Measurements from ENCODE around the gene LPP.

DNA sequence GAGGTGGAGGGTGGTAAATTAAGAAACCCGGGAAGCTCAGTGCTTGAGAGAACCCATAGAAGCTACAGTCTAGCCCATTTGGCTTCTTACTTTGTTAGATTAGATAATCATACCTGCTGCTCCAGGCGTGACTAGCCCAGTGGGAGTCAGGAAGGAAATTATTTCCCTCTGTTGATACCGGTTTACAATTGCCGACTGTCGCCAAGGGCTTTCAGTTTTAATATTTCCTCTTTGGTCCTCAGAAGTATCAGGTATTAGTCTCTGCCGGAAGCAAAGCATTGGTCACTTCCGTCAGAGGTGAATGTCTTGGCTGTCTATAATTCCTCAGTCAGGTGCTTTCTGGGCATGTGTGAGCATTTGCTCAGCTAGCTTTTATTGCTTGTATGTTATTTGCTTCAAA is 75.2 kb downstream of the LPP start:
- TF ChIP-seq POLR2A (IDR thresholded peaks at IDR 0.05), result no peak
- TF ChIP-seq, protein P1, sequence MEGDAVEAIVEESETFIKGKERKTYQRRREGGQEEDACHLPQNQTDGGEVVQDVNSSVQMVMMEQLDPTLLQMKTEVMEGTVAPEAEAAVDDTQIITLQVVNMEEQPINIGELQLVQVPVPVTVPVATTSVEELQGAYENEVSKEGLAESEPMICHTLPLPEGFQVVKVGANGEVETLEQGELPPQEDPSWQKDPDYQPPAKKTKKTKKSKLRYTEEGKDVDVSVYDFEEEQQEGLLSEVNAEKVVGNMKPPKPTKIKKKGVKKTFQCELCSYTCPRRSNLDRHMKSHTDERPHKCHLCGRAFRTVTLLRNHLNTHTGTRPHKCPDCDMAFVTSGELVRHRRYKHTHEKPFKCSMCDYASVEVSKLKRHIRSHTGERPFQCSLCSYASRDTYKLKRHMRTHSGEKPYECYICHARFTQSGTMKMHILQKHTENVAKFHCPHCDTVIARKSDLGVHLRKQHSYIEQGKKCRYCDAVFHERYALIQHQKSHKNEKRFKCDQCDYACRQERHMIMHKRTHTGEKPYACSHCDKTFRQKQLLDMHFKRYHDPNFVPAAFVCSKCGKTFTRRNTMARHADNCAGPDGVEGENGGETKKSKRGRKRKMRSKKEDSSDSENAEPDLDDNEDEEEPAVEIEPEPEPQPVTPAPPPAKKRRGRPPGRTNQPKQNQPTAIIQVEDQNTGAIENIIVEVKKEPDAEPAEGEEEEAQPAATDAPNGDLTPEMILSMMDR (IDR thresholded peaks at IDR 0.05), result no peak
